Thoracic aorta (tissue), 2 donors: ENCODE results near the gene CORO7. TPM values are rescaled to one million over a fixed set of nuclear protein-coding genes. Genes with fewer than 3 reads are reported as not detected.

Experiments used
- ATAC-seq: fragments of 150-250 bp; one replicate; pipeline ENCODE4 v1.8.0; 2017; ENCODE audit warnings: low read depth; ENCODE audit not compliant: insufficient number of reproducible peaks, low FRiP score
- DNase-seq: peaks from one replicate; pipeline ENCODE4 v3.0.0-alpha.2; 2020; ENCODE audit warnings: low spot score
- H3K27ac ChIP-seq, 2 donors: fragments of 200-600 bp; sonication (generic); 1 replicate in 1 of 2; 2 replicates in 1 of 2; pipeline ENCODE4 v1.5.1; 2016; ENCODE audit warnings: mild to moderate bottlenecking in 2 of 2, moderate library complexity in 2 of 2
- H3K27me3 ChIP-seq: fragments of 200-600 bp; sonication (generic); replicated peaks from 2 replicates; pipeline ENCODE4 v1.6.0; 2016; ENCODE audit warnings: mild to moderate bottlenecking; ENCODE audit not compliant: insufficient read depth
- H3K36me3 ChIP-seq: fragments of 200-600 bp; sonication (generic); one replicate; pipeline ENCODE4 v1.5.1; 2016
- H3K4me1 ChIP-seq, 2 donors: fragments of 200-600 bp; sonication (generic); 1 replicate in 1 of 2; 2 replicates in 1 of 2; pipeline versions ENCODE4 v1.5.1 to v1.6.0; 2016; ENCODE audit warnings: low read depth in 2 of 2, mild to moderate bottlenecking in 1 of 2; ENCODE audit not compliant: control insufficient read depth in 1 of 2
- H3K4me3 ChIP-seq: fragments of 200-600 bp; sonication (generic); 2 replicates; pipeline ENCODE4 v1.5.1; 2016; ENCODE audit warnings: mild to moderate bottlenecking
- H3K9me3 ChIP-seq: fragments of 200-600 bp; sonication (generic); 2 replicates; pipeline ENCODE4 v1.5.1; 2016
- CTCF ChIP-seq: fragments of 200-600 bp; sonication (generic); IDR thresholded peaks from one replicate; pipeline ENCODE4 v1.5.1; 2019; ENCODE audit warnings: antibody characterized with exemption
- total RNA-seq, 2 donors: library from RNA; depleted of rRNA; stranded (reverse); fragments of >200 nt; gene quantifications; one replicate each; pipeline versions ENCODE4 v1.1.0 to v1.2.3, GENCODE V29; 2016

The CORO7 gene
- total RNA-seq, 2 donors from 2014 or later: 71.1 to 79.1 TPM

- Histone ChIP-seq H3K9me3 (no peaks in the 10 kb centered on the region), H3K27ac (no peak overlapping the region), H3K4me1 (peaks cover 0 to 12% of the 10 kb centered on the region in 2 donors), H3K4me3 (no peak overlapping the region), H3K36me3 (peaks cover 36% of the 10 kb centered on the region), H3K27me3 (no peaks in the 10 kb centered on the region)
- ATAC-seq (no peak), DNase-seq (no peak)
- TF ChIP-seq CTCF: no peak
Observed at GRCh38 chr16:4339909-4340308, 76.5 kb downstream of the CORO7 start.

- Histone ChIP-seq H3K4me1 (peaks cover 0 to 12% of the 10 kb centered on the region in 2 donors), H3K4me3 (no peak overlapping the region), H3K27ac (peak overlapping the region in 1 of 2 donors; percentile 12), H3K36me3 (peaks cover 40% of the 10 kb centered on the region), H3K27me3 (no peaks in the 10 kb centered on the region), H3K9me3 (no peaks in the 10 kb centered on the region)
- ATAC-seq: no peak
- no peak for DNase-seq
- TF ChIP-seq CTCF: no peak
Observed at GRCh38 chr16:4339455-4339854, 76.9 kb downstream of the CORO7 start.

GRCh38 chr16:4338712-4339299 lies 77.6 kb downstream of the CORO7 start:
- H3K36me3 ChIP-seq: peaks cover 42% of the 10 kb centered on the region
- H3K27ac ChIP-seq: peak overlapping the region in 1 of 2 donors; percentile 12

GRCh38 chr16:4338125-4338582 lies 78.2 kb downstream of the CORO7 start:
- Histone ChIP-seq H3K27ac (peak overlapping the region in 1 of 2 donors; percentile 12), H3K36me3 (peaks cover 42% of the 10 kb centered on the region), H3K27me3 (no peaks in the 10 kb centered on the region), H3K9me3 (no peaks in the 10 kb centered on the region), H3K4me1 (peaks cover 0 to 12% of the 10 kb centered on the region in 2 donors), H3K4me3 (no peak overlapping the region)
- DNase-seq: no peak
- no peak for TF ChIP-seq CTCF
- no peak for ATAC-seq

More at GRCh38 chr16:4338712-4339299, 77.6 kb downstream of the CORO7 start:
- H3K4me1 ChIP-seq: peaks cover 0 to 12% of the 10 kb centered on the region in 2 donors
- no peak for TF ChIP-seq CTCF
- H3K27me3 ChIP-seq: no peaks in the 10 kb centered on the region
- no peaks in the 10 kb centered on the region for H3K9me3 ChIP-seq
- DNase-seq (no peak), ATAC-seq (no peak)
- H3K4me3 ChIP-seq: no peak overlapping the region

- no peaks in the 10 kb centered on the region for H3K27me3 ChIP-seq
- no peaks in the 10 kb centered on the region for H3K9me3 ChIP-seq
- peaks cover 42% of the 10 kb centered on the region for H3K36me3 ChIP-seq
- peaks cover 0 to 12% of the 10 kb centered on the region in 2 donors for H3K4me1 ChIP-seq
- H3K27ac ChIP-seq: no peak overlapping the region
- TF ChIP-seq CTCF: no peak
- DNase-seq (no peak), ATAC-seq (no peak)
- no peak overlapping the region for H3K4me3 ChIP-seq
Observed at GRCh38 chr16:4337540-4338088, 78.8 kb downstream of the CORO7 start.
